ENCODE results near the gene COA6.
"Not testable (repeated sequence)": the region's sequence is repeated elsewhere in the genome, so short reads cannot be mapped to it uniquely, and the experiment has no call there.

COA6 gene

GRCh38 chr1:234369784-234370183 is 3.5 kb upstream of the COA6 start:
- DNase-seq (ENCODE audit: low read depth in 2 of 2) = no peak

GRCh38 chr1:234371414-234371813 is 1.8 kb upstream of the COA6 start:
- DNase-seq (ENCODE audit: low read depth in 2 of 2) = no peak

GRCh38 chr1:234372011-234372757 is 1.1 kb upstream of the COA6 start:
- no peak for DNase-seq (ENCODE audit: low read depth in 2 of 2)

GRCh38 chr1:234373959-234374254 is 651 bp downstream of the COA6 start:
- no peak for DNase-seq (ENCODE audit: low read depth in 2 of 2)

- DNase-seq (ENCODE audit: low read depth in 2 of 2) = no peak
These were observed 2.4 kb downstream of the COA6 start for GRCh38 chr1:234375672-234376071.

- not testable (repeated sequence) for DNase-seq (ENCODE audit: low read depth in 2 of 2)
These were observed 6.4 kb downstream of the COA6 start for GRCh38 chr1:234379591-234380109.

GRCh38 chr1:234381699-234382555 is 8.7 kb downstream of the COA6 start:
- no peak for DNase-seq (ENCODE audit: low read depth in 2 of 2)

- no peak for DNase-seq (ENCODE audit: low read depth in 2 of 2)
These were observed 12.9 kb downstream of the COA6 start for GRCh38 chr1:234386122-234386521.

- DNase-seq (ENCODE audit: low read depth in 2 of 2) = no peak
These were observed 14.8 kb downstream of the COA6 start for GRCh38 chr1:234388094-234388493.

- DNase-seq (ENCODE audit: low read depth in 2 of 2) = no peak
These were observed 19.9 kb downstream of the COA6 start for GRCh38 chr1:234393190-234393589.

- DNase-seq (ENCODE audit: low read depth in 2 of 2) = no peak
These were observed 22.0 kb downstream of the COA6 start for GRCh38 chr1:234395297-234395696.

- DNase-seq (ENCODE audit: low read depth in 2 of 2) = no peak
These were observed 22.8 kb downstream of the COA6 start for GRCh38 chr1:234396092-234396491.

GRCh38 chr1:234396871-234397270 is 23.6 kb downstream of the COA6 start:
- DNase-seq (ENCODE audit: low read depth in 2 of 2) = no peak

- DNase-seq (ENCODE audit: low read depth in 2 of 2) = no peak
These were observed 24.5 kb downstream of the COA6 start for GRCh38 chr1:234397732-234398131.

GRCh38 chr1:234398849-234399381 is 25.7 kb downstream of the COA6 start:
- no peak for DNase-seq (ENCODE audit: low read depth in 2 of 2)

- DNase-seq (ENCODE audit: low read depth in 2 of 2) = not testable (repeated sequence)
These were observed 26.3 kb downstream of the COA6 start for GRCh38 chr1:234399515-234399914.

- no peak for DNase-seq (ENCODE audit: low read depth in 2 of 2)
These were observed 27.5 kb downstream of the COA6 start for GRCh38 chr1:234400773-234401172.

GRCh38 chr1:234401658-234402057 is 28.4 kb downstream of the COA6 start:
- DNase-seq (ENCODE audit: low read depth in 2 of 2) = no peak

GRCh38 chr1:234402939-234403338 is 29.7 kb downstream of the COA6 start:
- no peak for DNase-seq (ENCODE audit: low read depth in 2 of 2)

GRCh38 chr1:234405676-234406075 is 32.4 kb downstream of the COA6 start:
- no peak for DNase-seq (ENCODE audit: low read depth in 2 of 2)

- no peak for DNase-seq (ENCODE audit: low read depth in 2 of 2)
These were observed 33.6 kb downstream of the COA6 start for GRCh38 chr1:234406871-234407270.

GRCh38 chr1:234408757-234409156 is 35.5 kb downstream of the COA6 start:
- peak in 1 of 2 donors; percentile 15 for DNase-seq (ENCODE audit: low read depth in 2 of 2)

GRCh38 chr1:234409328-234409727 is 36.1 kb downstream of the COA6 start:
- DNase-seq (ENCODE audit: low read depth in 2 of 2) = no peak

Data from stimulated activated CD8-positive, alpha-beta memory T cell treated with anti-CD3 and anti-CD28 coated beads, Interleukin-15, amount 100 ng/mL, for 48 hours (primary cell).